NB4 (cell line): ENCODE results near the gene PSMA7.

Source experiments
- DNase-seq: peaks from one replicate; pipeline ENCODE4 v3.0.0; 2010; ENCODE audit warnings: low read depth
- H3K4me3 ChIP-seq: one replicate; pipeline ENCODE4 v1.5.1; 2011; ENCODE audit warnings: mild to moderate bottlenecking, low read depth, low read length, moderate library complexity
- CTCF ChIP-seq: IDR thresholded peaks from one replicate; pipeline ENCODE4 v1.5.1; 2012; ENCODE audit warnings: low read depth, low read length
- MAX ChIP-seq: IDR thresholded peaks from 2 replicates; pipeline ENCODE4 v1.6.1; 2011; ENCODE audit warnings: low read depth, low read length
- MYC ChIP-seq: IDR thresholded peaks from 2 replicates; pipeline ENCODE4 v1.6.1; 2011; ENCODE audit warnings: low read depth, low read length
- POLR2A ChIP-seq: IDR thresholded peaks from 2 replicates; pipeline ENCODE4 v1.6.1; 2011; ENCODE audit warnings: mild to moderate bottlenecking; ENCODE audit not compliant: insufficient read length; ENCODE audit errors: extremely low read depth

PSMA7 gene

GRCh38 chr20:62087632-62088031 is 55.6 kb downstream of the PSMA7 start:
- DNase-seq = no peak
- TF ChIP-seq MAX (no peak), MYC (no peak)
- H3K4me3 ChIP-seq = no peak overlapping the region

- no peak overlapping the region for H3K4me3 ChIP-seq
- TF ChIP-seq POLR2A = no peak
- TF ChIP-seq MYC = no peak
- TF ChIP-seq CTCF = no peak
- TF ChIP-seq MAX = no peak
- DNase-seq = no peak
These were observed 56.0 kb downstream of the PSMA7 start for GRCh38 chr20:62087227-62087626.
